Activated T-helper 1 cell treated with Interleukin-2 at 50 U/mL for 16 hours (primary cell): ENCODE measurements around the gene MUC5B.

Source experiments
- DNase-seq: peaks from one replicate; pipeline ENCODE4 v3.0.0-alpha.2; 2020; ENCODE audit warnings: low read depth

Gene MUC5B

DNA sequence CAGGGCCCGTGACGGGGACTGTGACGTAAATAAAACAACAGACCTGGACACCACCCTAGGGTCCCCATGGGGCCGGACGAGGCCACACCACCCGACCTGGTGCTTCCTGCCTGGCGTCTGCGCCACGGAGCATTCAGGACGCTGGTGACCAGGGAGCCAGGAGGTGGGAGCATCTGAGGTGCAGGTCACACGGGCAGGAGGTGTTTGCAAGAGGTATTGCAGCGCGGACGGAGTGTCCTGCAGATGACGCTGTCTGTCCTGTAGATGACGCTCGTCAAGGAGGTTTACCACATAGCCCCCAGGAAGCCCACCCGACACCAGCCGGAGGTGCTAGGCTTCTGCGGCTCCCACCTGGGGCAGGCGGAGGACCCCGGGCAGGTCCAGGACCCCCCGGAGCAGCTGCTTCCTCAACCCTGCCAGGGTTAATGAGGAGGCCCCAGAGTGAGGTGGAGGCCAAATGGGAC is 986 bp upstream of the MUC5B start:
- DNase-seq = no peak

DNA sequence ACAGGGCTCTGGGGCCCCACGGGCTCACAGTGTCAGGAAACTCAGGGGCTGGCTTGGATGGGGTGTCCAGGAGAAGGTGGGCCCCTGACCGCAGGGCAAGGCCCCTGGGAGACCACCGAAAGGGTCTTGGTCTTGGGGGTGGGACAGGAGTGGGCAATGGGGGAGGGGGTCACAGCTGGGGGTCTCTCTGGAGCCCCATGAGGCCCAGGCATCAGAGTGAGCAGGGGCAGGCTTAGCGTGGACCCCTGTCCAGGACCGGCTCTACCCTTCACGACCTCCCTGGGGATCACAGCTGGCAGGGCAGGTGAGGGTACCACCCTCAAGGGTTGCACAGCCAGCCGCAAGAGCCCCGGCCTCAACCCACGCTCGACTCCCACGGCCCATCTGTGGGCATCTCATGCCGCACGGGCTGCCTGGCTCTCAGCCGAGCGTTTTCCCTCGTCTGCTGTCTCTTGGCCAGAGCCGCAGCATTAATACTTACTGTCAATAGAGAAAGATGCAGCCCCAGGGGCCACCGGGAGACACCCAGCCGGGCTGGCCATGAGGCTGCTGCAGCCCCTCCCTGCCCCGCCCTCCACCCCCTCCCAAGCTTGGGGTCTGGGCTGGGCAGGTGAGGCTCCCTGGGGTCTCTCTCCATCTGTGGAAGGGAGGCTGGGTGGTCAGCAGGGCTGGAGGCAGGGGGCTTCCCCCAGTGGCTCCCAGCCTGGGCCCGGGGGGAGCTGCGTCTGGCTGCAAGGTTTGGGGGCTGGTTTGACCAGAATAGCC is 662 bp downstream of the MUC5B start:
- DNase-seq = no peak

DNA sequence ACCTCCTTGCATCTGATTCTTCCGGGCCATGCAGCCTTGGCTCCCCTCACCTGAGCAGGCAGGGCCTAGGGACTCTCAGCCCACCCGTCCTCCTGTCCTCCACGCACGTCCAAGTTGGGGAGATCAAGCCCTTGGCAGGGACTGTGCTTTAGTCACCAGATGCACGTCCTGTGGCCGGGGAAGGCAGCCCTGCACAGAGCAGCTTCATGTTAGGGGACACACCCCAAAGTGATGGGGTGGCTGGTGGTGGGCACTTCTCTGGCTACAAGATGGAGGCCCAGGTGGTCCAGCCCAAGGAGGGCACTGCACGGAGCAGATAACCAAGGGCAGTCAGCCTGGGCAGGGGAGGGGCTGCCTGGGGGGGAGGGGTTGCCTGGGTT is 1.2 kb downstream of the MUC5B start:
- no peak for DNase-seq

GRCh38 chr11:1224491-1225385 is 1.9 kb downstream of the MUC5B start:
- no peak for DNase-seq

DNA sequence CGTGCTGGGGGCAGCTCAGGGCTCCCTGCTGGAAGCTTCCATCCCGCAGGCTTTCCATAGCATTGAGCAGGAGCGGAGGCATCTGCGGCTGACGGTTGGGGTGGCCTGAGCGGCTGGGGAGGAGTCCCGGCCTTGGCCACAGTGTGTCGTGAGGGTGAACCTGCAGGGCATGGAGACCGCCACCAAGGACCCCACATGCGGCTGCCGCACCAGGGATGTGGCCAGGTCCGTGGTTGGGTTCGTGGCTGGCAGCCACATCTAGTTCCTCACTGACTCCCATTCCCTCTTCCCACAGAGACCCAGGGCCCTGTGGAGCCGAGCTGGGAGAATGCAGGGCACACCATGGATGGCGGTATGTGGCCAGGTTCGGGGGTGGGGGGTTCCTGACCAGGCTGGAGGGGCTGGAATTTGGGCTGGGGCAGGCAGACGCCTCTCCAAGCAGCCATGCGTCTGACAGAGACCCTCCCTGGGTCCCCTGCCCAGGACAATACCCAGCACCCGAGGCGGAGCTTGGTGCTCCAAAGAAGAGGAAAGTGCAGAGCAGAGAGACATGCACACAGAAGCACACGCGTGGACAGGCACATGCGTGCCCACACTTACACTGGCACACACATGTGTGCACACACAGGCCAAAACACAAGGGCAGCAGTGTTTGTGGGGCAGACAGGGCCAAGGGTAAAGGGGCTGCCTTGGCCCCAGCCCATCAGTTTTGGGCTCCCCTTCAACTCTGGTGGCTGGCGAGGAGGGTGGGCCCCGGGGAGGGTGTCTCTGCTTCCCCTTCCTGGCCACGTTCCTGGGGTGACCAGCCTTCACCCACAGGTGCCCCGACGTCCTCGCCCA is 2.7 kb downstream of the MUC5B start:
- DNase-seq = no peak

- no peak for DNase-seq
Observed at GRCh38 chr11:1226226-1226985, 3.5 kb downstream of the MUC5B start.

DNA sequence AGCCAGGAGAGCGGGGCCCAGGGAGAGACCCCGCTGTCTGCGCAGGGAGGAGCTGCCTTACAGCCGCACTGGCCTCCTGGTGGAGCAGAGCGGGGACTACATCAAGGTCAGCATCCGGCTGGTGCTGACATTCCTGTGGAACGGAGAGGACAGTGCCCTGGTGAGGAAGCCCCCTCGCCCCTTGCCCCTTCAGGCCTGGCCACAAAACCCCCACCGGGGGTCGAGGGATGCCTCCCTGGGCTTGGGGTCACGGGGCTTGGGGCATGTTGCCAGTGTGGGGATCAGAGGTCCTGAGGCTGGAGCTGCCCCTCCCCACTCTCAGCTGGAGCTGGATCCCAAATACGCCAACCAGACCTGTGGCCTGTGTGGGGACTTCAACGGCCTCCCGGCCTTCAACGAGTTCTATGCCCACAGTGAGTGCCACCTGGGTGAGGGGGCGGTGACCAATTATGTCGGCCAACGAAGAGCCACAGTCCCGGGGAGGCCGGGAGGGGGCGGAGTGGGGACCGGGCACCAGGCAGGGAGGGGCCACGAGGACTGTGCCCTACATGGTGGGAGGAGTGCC is 4.2 kb downstream of the MUC5B start:
- DNase-seq = no peak

- DNase-seq = no peak
Observed at GRCh38 chr11:1227551-1228100, 4.8 kb downstream of the MUC5B start.

GRCh38 chr11:1228101-1228821 is 5.4 kb downstream of the MUC5B start:
- DNase-seq = no peak

DNA sequence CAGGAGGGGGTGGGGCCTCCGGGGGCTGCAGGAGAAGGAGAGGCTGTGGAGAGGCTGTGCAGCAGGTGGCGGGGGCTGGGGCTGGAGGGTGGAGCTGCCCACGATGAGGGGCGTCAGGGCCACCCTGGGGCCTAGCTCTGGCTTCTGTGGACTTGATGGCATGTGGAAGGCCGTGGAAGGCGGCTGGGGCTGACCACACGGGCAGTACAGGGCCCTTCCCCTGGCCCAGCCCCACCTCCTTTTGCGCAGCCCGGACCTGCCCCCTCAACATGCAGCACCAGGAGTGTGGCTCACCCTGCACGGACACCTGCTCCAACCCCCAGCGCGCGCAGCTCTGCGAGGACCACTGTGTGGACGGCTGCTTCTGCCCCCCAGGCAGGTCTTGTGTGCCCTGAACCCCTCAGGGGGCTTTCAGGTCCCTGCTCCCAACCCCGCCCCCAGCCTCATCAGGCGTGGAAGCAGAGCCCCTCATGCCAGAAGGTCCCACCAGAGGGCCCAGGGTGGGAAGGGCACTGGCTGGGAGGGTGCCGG is 6.1 kb downstream of the MUC5B start:
- DNase-seq = no peak

DNA sequence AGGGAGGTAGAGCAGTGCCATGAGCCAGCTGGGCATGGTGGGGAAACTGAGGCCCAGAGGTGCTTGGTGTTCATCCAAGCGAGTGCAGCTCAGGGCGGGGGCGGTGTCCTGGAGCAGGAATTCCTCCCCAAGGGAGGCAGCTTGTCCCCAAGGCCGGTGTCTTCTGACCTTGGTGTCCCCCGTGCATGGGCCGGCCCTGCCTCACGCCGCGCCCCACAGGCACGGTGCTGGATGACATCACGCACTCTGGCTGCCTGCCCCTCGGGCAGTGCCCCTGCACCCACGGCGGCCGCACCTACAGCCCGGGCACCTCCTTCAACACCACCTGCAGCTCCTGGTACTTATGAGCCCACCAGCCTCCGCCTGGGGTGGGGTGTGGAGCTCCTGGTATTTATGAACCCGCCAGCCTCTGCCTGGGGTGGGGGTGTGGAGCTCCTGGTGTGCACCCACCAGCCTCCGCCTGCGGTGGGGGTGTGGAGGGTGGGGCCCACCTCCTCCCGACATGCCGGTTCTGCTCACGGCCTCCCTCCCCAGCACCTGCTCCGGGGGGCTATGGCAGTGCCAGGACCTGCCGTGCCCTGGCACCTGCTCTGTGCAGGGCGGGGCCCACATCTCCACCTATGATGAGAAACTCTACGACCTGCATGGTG is 6.7 kb downstream of the MUC5B start:
- DNase-seq = no peak

DNA sequence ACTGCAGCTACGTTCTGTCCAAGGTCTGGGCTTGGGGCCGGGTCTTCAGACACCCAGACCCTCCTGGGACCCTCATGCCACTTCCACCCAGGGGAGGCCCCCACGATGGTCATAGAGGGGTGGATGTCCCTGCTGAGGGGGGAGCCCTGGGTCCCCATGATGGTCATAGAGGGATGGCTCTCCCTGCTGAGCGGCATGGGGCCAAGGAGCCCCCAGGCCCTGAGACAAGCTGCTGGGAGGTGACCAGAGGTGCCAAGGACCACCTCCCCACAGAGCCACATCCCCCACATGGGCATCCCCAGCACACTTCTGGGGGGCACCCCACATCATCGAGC is 7.2 kb downstream of the MUC5B start:
- no peak for DNase-seq

- DNase-seq = no peak
Observed at GRCh38 chr11:1230456-1231395, 7.9 kb downstream of the MUC5B start.

DNA sequence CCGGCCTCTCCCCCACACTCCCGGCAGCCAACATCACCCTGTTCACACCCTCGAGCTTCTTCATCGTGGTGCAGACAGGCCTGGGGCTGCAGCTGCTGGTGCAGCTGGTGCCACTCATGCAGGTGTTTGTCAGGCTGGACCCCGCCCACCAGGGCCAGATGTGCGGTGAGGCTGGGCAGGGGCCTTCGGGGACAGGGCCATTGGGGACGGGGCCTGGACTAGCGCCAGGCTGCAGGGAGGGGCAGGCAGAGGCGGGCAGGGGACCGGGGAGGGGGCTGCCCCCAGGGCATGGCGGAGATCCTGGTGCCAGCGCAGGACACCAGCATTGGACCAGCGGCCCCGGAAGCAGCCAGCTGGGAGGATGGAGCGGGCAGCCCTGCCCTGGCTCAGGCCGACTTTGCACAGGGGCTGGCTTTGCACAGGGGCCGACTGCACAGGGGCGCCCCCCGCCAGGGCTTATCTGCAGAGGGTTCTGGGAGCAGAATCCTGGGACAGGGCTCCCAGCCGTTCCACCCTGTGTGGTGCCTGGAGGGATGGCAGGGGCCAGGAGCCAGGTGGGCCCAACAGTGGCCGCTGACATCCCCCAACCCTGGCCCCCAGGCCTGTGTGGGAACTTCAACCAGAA is 8.6 kb downstream of the MUC5B start:
- no peak for DNase-seq

GRCh38 chr11:1232021-1232882 is 9.4 kb downstream of the MUC5B start:
- no peak for DNase-seq

- no peak for DNase-seq
Observed at GRCh38 chr11:1232883-1233321, 10.0 kb downstream of the MUC5B start.
